ENCODE results near the gene GABRE.
"Not testable (repeated sequence)": the region's sequence is repeated elsewhere in the genome, so short reads cannot be mapped to it uniquely, and the experiment has no call there.

Gene GABRE

DNA sequence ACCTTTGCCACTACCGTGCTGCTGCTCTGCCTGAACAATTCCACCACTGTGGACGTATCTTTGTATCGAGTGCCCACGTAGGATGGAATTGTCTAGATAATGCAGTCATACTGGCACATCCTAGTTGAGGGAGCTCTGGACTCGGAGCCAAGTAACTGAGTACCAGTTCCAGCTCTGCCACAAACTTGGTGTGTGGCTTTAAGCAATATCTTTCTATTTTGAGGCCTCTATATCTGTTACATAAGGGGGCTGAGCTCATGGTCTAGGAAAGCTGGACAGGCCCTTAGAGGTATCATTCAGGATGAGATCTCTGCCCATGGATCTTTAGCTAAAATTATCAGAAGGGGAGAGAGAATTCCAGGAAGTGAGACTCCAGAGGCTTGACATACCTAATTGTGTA, 12.4 kb downstream of the GABRE start:
- DNase-seq = no peak

DNA sequence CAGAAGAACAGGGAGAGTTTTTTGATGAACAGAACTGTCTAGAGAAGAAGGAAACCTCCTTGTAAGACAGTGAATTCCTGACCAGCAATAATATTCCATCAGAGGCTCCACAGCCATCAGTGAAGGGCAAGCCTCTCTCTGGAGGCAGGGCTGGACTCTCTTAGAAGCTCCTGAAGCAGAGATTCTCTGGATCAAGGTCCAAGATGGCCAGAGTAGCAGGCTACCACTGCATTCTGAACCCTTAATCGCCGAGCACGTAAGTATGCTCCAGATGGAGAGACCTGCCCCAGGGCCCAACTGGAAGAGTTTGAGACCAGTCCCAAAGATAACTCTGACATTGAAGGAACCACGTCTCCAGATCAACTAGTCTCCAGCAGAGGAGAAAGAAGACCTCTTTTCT, 16.4 kb downstream of the GABRE start:
- DNase-seq = no peak

DNA sequence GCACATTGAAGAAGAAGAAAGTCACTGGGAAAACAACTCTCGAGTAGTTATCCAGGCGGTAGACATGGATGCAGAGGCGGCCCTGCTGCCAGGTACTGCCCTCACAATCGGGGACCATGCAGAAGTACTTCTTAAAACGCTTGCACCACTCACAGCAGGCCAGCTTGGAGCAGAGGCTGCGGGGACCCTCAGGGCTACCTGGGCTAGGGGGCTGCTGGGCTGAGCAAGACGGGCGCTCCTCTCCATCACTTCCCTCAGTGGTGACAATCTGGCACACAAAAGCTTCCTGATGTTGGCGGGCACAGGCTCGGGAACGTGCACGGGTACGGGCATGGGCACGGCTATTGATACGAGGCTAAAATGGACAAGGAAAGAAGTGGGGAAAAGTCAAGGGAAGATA, 19.7 kb downstream of the GABRE start:
- DNase-seq = no peak

DNA sequence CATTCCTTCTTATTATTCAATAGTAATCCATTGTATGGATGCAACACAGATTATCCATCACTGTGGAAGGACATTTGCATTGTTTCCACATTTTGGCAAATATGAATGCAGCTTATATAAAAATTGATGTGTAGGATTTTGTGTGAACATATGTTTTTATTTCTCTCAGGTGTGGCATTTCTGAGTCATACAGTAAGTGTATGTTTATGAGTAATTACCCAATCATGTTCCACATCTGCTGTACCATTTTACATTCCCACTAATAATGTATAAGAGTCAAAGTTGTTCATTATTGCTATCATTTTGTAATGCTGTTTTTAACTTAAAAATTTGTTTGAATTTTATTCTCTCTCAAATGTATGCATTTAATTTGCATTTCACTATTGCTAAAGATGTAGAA, 36.3 kb downstream of the GABRE start:
- no peak for DNase-seq

DNA sequence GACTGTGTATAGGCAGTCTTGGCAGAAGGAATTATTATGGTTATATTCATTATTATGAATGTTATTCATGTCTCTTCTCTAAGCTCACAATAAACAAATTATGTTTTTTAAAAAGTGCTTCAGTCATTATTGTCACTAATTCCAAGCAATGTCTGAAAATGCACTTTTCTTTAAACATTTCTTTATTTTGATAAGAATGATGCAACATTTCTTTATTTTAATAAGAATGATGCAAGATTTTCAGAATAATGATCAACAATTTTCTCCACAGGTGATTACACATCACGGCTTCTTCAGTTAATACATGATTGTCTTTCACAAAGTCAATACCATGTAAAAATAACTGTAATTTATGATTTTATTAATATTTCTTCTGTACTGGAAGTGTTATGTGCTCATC, 39.1 kb downstream of the GABRE start:
- no peak for DNase-seq

DNA sequence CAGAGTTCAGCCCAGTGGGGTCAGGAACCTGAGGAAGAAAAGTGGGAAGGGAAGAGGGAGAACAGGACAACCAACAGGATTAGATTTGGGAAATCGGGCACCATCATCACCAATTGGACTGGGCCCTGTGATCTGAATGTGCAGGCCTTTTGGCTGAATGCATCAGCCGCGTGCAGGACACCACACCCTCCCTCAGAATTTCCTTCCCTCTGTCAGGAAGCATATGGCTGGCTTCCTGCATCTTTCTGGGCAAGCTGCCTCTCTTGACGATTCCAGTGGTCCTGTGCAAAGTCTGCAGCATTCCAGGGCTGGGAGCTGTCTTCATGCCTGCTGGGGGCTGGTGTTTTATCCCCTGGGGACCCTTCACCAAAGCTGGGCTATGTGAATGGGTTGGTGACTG, 45.4 kb downstream of the GABRE start:
- DNase-seq = no peak

DNA sequence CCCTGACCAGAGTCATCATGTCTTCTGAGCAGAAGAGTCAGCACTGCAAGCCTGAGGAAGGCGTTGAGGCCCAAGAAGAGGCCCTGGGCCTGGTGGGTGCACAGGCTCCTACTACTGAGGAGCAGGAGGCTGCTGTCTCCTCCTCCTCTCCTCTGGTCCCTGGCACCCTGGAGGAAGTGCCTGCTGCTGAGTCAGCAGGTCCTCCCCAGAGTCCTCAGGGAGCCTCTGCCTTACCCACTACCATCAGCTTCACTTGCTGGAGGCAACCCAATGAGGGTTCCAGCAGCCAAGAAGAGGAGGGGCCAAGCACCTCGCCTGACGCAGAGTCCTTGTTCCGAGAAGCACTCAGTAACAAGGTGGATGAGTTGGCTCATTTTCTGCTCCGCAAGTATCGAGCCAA, 50.8 kb downstream of the GABRE start:
- no peak for DNase-seq

DNA sequence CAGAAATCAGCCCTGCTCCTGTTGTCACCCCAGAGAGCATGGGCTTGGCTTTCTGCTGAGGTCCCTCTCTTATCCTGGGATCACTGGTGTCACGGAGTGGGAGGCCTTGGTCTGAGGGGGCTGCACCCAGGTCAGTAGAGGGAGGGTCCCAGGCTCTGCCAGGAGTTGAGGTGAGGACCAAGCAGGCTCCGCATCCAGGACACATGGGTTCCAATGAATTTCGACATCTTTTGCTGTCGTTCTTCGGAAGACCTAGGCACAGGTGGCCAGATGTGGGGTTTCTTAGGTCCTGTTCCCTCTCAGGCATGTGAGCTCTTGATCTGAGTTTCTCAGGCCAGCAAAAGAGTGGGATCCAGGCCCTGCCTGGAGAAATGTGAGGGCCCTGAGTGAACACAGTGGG, 51.8 kb downstream of the GABRE start:
- no peak for DNase-seq

DNA sequence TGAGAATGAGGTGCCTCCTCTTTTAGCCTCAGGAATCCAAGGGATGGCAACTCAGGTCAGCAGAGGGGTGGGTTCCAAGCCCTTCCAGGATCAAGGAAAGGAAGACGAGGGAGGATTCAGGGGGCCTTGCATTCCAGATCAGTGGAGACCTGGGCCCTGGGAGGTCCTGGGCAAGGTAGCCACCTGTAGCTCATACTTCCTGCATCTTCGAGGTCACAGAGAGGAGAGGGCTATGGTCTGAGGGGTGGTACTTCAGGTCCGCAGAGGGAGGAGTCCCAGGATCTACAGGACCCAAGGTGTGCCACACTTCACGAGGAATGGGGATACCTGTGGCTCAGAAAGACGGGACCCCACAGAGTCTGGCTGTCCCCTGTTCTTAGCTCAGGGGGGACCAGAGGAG, 52.6 kb downstream of the GABRE start:
- DNase-seq = no peak

DNA sequence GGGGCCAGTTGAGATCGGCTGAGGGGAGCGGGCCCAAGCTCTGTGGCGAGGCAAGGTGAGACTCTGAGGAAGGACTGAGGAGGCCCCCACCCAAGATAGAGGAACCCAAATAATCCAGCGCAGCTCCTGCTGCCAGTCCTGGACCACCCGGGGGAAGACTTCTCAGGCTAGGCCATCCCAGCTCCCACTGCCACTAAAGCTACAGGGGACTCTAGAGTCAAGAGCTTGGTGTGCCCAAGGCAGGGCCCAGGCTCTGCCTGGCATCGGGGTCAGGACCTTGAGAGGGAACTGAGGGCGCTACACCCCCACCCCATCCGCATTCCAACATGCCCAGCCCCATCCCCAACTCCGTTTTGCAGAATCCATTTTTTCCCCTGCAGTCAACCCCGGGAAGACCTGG, 53.2 kb downstream of the GABRE start:
- DNase-seq = no peak

DNA sequence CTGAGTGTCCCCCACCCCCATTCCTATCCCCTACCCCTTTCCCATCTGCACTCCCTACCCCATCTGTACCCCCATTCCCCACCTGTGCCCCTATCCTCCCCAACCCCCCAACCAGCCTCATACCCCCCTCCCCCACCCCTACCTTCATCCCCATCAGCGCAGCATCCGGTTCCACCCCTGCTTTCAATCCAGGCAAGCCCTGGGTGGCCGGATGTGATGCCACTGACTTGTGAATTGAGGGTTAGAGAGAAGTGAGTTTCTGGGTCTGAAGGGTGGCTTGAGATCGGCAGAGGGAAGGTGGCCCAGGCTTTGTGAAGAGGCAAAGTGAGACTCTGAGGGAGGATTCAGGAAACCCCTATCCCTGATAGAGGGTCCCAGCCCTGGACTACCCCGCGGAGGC, 53.9 kb downstream of the GABRE start:
- DNase-seq = no peak

DNA sequence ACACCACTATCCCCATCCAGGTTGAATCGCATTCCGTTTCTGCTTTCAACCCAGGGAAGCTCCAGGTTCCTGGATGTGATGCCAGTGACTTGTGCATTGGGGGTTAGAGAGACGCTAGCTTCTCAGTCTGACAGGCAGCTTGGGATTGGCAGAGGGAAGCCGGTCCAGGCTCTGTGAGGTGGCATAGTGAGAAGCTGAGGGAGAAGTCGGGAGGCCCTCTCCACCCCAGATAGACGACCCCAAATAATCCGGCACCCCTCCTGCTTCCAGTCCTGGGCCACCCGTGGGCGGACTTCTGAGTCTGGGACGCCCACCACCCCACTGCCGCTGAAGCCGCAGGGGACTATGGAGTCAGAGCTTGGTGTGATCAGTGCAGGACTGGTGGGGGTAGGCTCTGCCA, 54.4 kb downstream of the GABRE start:
- no peak for DNase-seq

DNA sequence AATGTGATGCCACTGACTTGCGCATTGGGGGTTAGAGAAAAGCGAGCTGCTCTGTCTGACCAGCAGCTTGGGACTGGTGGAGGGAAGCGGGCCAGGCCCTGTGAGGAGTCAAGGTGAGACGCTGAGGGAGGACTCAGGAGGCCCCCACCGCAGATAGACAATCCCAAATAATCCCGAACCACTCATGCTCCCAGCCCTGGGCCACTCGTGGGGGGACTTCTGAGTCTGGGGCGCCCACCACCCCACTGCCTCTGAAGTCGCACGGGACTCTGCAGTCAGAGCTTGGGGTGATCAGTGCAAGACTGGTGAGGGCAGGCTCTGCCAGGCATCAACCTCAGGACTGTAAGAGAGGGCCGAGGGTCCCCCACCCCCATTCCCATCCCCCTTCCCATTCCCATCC, 54.9 kb downstream of the GABRE start:
- no peak for DNase-seq

DNA sequence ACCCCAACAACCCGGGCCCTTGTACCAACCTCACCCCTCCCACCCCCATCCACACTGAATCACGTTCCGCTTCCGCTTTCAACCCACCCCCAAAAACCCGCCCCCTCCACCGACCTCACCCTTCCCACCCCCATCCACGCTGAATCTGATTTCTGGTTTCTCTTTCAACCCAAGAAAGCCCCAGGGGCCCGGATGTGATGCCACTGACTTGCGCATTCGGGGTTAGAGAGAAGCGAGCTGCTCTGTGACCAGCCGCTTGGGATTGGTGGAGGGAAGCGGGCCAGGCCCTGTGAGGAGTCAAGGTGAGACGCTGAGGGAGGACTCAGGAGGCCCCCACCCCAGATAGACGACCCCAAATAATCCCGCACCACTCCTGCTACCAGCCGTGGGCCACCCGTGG, 55.7 kb downstream of the GABRE start:
- DNase-seq = not testable (repeated sequence)

DNA sequence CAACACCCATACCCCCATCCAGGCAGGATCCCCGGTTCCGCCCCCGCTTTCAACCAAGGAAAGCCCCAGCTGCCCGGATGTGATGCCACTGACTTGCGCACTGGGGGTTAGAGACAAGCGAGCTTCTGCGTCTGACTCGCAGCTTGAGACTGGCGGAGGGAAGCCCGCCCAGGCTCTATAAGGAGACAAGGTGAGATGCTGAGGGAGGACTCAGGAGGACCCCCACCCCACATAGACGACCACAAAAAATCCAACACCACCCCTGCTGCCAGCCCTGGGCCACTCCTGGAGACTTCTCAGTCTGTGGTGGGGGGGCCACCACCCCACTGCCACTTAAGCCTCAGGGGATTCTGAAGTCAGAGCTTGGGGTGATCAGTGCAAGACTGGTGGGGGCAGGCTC, 61.7 kb downstream of the GABRE start, which contains the start of gene MAGEA4:
TSS of gene MAGEA4 (plus strand) at position 110 of the 400 bp plus-strand sequence. CDS start 10,776 bp downstream, outside the sequence.
- no peak for DNase-seq

DNA sequence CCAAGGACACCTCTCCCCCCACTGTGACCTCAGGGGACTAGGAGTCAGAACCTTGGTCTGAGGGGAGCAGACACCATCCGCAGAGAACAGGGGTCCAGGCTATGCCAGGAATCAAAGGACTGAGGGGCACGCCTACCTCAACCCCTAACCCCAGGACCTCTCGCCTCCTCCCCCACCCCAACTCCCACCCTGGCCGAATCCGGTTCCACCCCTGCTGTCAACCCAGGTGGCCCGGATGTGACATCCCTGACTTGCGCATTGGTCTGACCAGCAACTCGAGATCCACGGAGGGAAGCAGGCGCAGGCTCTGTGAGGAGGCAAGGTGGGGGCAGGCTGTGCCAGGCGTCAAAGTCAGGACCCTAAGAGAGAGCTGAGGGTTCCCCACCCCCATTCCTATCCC, 62.3 kb downstream of the GABRE start:
- DNase-seq = no peak

DNA sequence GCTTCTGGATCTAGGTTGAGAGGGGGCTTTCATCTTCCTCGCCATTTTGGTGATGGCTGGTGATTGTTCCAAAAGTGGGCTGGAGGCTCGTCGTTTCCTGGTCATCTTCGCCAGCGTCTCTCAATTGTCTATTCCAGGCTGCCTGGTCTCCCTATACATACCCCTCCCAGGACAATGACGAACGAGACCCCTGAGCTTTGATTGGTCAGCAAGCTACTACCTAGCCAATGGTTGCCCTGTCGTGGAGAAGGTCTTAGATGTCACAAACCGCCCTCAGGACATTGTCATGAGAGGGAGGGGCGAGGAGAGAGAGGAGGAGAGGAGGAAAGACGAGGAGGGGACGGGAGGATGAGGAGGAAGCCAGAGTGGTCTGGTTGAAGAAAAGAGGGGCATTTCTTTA, 69.5 kb downstream of the GABRE start:
- no peak for DNase-seq
